HepG2 (cell line): ENCODE measurements around the gene METTL23. TPM values are rescaled to one million over a fixed set of nuclear protein-coding genes. Genes with fewer than 3 reads are reported as not detected.

Experiments used
- AGO1 ChIP-seq: fragments of 200-400 bp; formaldehyde crosslinking; IDR thresholded peaks from 2 replicates; pipeline ENCODE4 v1.6.1; 2017; ENCODE audit warnings: mild to moderate bottlenecking, low read depth, low read length, moderate library complexity; ENCODE audit not compliant: poor library complexity, severe bottlenecking
- BHLHE40 ChIP-seq: IDR thresholded peaks from 2 replicates; pipeline ENCODE4 v1.6.1; 2011; ENCODE audit warnings: low read length, improper control_type of control experiment
- FOXO1 ChIP-seq: sonication (generic); formaldehyde crosslinking; IDR thresholded peaks from 2 replicates; pipeline ENCODE4 v1.4.0; 2020; ENCODE audit warnings: missing genetic modification reagents
- HNF4A ChIP-seq: sonication (generic); formaldehyde crosslinking; IDR thresholded peaks from 2 replicates; pipeline ENCODE4 v1.4.0; 2020; ENCODE audit warnings: missing genetic modification reagents
- MAZ ChIP-seq, 2 experiments: sonication (generic) in 1 of 2; formaldehyde crosslinking in 1 of 2; IDR thresholded peaks; 2 replicates each; pipeline versions ENCODE4 v1.5.0 to v1.6.1; 2012 to 2020; ENCODE audit warnings: low read depth in 2 of 2, mild to moderate bottlenecking in 2 of 2, borderline replicate concordance in 1 of 2, improper control_type of control experiment in 1 of 2, low read length in 1 of 2, missing genetic modification reagents in 1 of 2, moderate library complexity in 1 of 2
- YEATS4 ChIP-seq: sonication (generic); formaldehyde crosslinking; IDR thresholded peaks from 2 replicates; pipeline ENCODE4 v1.4.0; 2020; ENCODE audit warnings: missing genetic modification reagents, borderline replicate concordance
- ZBTB7B ChIP-seq: sonication (generic); formaldehyde crosslinking; IDR thresholded peaks from 2 replicates; pipeline ENCODE4 v1.4.0; 2020; ENCODE audit warnings: missing genetic modification reagents
- ZNF589 ChIP-seq: sonication (generic); formaldehyde crosslinking; conservative IDR thresholded peaks from 2 replicates; pipeline ENCODE4 v1.8.0; 2022; ENCODE audit warnings: mild to moderate bottlenecking, moderate library complexity, missing genetic modification reagents
- polyA plus RNA-seq, 8 experiments: library from polyadenylated mRNA; depleted of rRNA in 3 of 8; stranded (reverse) in 7 of 8; unstranded in 1 of 8; fragments of >200 nt; fragmentation: Illumina TruSeq in 4 of 8; extraction: Trizol in 4 of 8; gene quantifications; 2 replicates each; pipeline versions ENCODE4 v1.2.1 to v1.2.3, GENCODE V29; 2011 to 2016; ENCODE audit warnings: low read depth in 4 of 8, missing spikeins in 1 of 8, mixed read lengths in 1 of 8; ENCODE audit not compliant: insufficient read depth in 1 of 8
- total RNA-seq, 5 experiments: library from RNA; depleted of rRNA; stranded (reverse); fragments of >200 nt; fragmentation: Illumina TruSeq; extraction: Trizol; gene quantifications; 2 replicates each; pipeline ENCODE4 v1.2.3, GENCODE V29; 2016; ENCODE audit warnings: low read depth in 1 of 5
- TF ChIP-seq, protein P1 (sequence below): sonication (generic); formaldehyde crosslinking; IDR thresholded peaks from 2 replicates; pipeline ENCODE4 v1.5.0; 2020; ENCODE audit warnings: mild to moderate bottlenecking, missing genetic modification reagents
- TF ChIP-seq, protein P2 (sequence below): IDR thresholded peaks from 2 replicates; pipeline ENCODE4 v1.4.0; 2020; ENCODE audit warnings: mild to moderate bottlenecking, missing genetic modification reagents
- TF ChIP-seq, protein P3 (sequence below): sonication (generic); formaldehyde crosslinking; IDR thresholded peaks from 2 replicates; pipeline ENCODE4 v1.4.0; 2020; ENCODE audit warnings: missing genetic modification reagents, borderline replicate concordance
- TF ChIP-seq, protein P4 (sequence below): sonication (generic); formaldehyde crosslinking; IDR thresholded peaks from 2 replicates; pipeline ENCODE4 v1.4.0; 2020; ENCODE audit warnings: missing genetic modification reagents

METTL23 gene
- total and polyA plus RNA-seq, 2 of the 13 experiments (the other 11 are each of a cell fraction or from before 2014, with no cell fraction given) = 39.9 to 104 TPM

DNA sequence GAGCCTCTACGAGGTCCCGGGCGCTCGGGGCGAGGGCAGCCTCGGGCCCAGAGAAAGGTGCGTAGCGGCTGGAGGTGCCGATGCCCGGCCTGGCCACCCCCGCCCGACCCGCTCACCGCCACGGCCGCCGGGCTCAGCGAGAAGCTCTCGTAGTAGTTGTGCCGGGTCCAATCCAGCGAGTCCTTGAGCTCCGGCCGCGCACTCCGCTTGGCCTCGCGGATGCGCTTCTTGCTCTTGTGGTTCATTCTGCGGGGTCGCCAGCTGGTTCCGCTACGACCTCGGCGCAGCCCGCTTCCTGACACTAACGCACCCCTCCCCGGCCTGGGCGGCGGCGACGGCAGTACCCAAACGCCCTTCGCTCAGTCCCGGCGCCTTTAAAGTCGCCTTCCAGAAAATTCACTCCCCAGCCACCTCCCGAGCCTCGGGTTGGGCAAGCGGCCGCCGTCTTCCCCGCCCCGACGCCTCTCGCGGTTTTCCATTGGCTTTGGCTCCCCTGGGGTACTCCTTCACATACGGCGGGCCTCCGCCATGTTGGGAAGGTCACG, 336 bp upstream of the METTL23 start, which contains the start of gene JMJD6 (continued):
- TF ChIP-seq, protein P1, sequence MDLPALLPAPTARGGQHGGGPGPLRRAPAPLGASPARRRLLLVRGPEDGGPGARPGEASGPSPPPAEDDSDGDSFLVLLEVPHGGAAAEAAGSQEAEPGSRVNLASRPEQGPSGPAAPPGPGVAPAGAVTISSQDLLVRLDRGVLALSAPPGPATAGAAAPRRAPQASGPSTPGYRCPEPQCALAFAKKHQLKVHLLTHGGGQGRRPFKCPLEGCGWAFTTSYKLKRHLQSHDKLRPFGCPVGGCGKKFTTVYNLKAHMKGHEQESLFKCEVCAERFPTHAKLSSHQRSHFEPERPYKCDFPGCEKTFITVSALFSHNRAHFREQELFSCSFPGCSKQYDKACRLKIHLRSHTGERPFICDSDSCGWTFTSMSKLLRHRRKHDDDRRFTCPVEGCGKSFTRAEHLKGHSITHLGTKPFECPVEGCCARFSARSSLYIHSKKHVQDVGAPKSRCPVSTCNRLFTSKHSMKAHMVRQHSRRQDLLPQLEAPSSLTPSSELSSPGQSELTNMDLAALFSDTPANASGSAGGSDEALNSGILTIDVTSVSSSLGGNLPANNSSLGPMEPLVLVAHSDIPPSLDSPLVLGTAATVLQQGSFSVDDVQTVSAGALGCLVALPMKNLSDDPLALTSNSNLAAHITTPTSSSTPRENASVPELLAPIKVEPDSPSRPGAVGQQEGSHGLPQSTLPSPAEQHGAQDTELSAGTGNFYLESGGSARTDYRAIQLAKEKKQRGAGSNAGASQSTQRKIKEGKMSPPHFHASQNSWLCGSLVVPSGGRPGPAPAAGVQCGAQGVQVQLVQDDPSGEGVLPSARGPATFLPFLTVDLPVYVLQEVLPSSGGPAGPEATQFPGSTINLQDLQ (CRISPR knock-in tag) = peak; percentile 63; the same call in 1 of the 2 replicates
- peak; percentile 49 for TF ChIP-seq FOXO1 (CRISPR knock-in tag)
- peak; percentile 40 for TF ChIP-seq HNF4A (CRISPR knock-in tag)
- peak; percentile 33; the same call in 1 of the 2 replicates for TF ChIP-seq MAZ (IDR thresholded peaks at IDR 0.05; ENCODE audit: borderline replicate concordance, low read depth, low read length)
- peak; percentile 84 for TF ChIP-seq MAZ (CRISPR knock-in tag; IDR thresholded peaks at IDR 0.05; ENCODE audit: low read depth)
- no peak for TF ChIP-seq ZNF589
- TF ChIP-seq BHLHE40 = peak; percentile 3; the same call in 1 of the 2 replicates
- no peak for TF ChIP-seq YEATS4
- TF ChIP-seq, protein P2, sequence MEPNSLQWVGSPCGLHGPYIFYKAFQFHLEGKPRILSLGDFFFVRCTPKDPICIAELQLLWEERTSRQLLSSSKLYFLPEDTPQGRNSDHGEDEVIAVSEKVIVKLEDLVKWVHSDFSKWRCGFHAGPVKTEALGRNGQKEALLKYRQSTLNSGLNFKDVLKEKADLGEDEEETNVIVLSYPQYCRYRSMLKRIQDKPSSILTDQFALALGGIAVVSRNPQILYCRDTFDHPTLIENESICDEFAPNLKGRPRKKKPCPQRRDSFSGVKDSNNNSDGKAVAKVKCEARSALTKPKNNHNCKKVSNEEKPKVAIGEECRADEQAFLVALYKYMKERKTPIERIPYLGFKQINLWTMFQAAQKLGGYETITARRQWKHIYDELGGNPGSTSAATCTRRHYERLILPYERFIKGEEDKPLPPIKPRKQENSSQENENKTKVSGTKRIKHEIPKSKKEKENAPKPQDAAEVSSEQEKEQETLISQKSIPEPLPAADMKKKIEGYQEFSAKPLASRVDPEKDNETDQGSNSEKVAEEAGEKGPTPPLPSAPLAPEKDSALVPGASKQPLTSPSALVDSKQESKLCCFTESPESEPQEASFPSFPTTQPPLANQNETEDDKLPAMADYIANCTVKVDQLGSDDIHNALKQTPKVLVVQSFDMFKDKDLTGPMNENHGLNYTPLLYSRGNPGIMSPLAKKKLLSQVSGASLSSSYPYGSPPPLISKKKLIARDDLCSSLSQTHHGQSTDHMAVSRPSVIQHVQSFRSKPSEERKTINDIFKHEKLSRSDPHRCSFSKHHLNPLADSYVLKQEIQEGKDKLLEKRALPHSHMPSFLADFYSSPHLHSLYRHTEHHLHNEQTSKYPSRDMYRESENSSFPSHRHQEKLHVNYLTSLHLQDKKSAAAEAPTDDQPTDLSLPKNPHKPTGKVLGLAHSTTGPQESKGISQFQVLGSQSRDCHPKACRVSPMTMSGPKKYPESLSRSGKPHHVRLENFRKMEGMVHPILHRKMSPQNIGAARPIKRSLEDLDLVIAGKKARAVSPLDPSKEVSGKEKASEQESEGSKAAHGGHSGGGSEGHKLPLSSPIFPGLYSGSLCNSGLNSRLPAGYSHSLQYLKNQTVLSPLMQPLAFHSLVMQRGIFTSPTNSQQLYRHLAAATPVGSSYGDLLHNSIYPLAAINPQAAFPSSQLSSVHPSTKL (CRISPR knock-in tag) = peak; percentile 47; the same call in 1 of the 2 replicates
- peak; percentile 69 for TF ChIP-seq AGO1
- TF ChIP-seq ZBTB7B (CRISPR knock-in tag) = peak; percentile 51; the same call in 1 of the 2 replicates
- TF ChIP-seq, protein P3, sequence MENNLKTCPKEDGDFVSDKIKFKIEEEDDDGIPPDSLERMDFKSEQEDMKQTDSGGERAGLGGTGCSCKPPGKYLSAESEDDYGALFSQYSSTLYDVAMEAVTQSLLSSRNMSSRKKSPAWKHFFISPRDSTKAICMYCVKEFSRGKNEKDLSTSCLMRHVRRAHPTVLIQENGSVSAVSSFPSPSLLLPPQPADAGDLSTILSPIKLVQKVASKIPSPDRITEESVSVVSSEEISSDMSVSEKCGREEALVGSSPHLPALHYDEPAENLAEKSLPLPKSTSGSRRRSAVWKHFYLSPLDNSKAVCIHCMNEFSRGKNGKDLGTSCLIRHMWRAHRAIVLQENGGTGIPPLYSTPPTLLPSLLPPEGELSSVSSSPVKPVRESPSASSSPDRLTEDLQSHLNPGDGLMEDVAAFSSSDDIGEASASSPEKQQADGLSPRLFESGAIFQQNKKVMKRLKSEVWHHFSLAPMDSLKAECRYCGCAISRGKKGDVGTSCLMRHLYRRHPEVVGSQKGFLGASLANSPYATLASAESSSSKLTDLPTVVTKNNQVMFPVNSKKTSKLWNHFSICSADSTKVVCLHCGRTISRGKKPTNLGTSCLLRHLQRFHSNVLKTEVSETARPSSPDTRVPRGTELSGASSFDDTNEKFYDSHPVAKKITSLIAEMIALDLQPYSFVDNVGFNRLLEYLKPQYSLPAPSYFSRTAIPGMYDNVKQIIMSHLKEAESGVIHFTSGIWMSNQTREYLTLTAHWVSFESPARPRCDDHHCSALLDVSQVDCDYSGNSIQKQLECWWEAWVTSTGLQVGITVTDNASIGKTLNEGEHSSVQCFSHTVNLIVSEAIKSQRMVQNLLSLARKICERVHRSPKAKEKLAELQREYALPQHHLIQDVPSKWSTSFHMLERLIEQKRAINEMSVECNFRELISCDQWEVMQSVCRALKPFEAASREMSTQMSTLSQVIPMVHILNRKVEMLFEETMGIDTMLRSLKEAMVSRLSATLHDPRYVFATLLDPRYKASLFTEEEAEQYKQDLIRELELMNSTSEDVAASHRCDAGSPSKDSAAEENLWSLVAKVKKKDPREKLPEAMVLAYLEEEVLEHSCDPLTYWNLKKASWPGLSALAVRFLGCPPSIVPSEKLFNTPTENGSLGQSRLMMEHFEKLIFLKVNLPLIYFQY = peak; percentile 51; the same call in 1 of the 2 replicates
- TF ChIP-seq, protein P4, sequence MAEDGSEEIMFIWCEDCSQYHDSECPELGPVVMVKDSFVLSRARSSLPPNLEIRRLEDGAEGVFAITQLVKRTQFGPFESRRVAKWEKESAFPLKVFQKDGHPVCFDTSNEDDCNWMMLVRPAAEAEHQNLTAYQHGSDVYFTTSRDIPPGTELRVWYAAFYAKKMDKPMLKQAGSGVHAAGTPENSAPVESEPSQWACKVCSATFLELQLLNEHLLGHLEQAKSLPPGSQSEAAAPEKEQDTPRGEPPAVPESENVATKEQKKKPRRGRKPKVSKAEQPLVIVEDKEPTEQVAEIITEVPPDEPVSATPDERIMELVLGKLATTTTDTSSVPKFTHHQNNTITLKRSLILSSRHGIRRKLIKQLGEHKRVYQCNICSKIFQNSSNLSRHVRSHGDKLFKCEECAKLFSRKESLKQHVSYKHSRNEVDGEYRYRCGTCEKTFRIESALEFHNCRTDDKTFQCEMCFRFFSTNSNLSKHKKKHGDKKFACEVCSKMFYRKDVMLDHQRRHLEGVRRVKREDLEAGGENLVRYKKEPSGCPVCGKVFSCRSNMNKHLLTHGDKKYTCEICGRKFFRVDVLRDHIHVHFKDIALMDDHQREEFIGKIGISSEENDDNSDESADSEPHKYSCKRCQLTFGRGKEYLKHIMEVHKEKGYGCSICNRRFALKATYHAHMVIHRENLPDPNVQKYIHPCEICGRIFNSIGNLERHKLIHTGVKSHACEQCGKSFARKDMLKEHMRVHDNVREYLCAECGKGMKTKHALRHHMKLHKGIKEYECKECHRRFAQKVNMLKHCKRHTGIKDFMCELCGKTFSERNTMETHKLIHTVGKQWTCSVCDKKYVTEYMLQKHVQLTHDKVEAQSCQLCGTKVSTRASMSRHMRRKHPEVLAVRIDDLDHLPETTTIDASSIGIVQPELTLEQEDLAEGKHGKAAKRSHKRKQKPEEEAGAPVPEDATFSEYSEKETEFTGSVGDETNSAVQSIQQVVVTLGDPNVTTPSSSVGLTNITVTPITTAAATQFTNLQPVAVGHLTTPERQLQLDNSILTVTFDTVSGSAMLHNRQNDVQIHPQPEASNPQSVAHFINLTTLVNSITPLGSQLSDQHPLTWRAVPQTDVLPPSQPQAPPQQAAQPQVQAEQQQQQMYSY (CRISPR knock-in tag) = 0 out of 2 replicates have a peak, but pooled peaks have one; percentile 44
